Naive thymus-derived CD8-positive, alpha-beta T cell (primary cell): ENCODE measurements around the gene PCGF1. TPM values are rescaled to one million over a fixed set of nuclear protein-coding genes. Genes with fewer than 3 reads are reported as not detected.
"Not testable (repeated sequence)": the region's sequence is repeated elsewhere in the genome, so short reads cannot be mapped to it uniquely, and the experiment has no call there.

ENCODE experiments used
- ATAC-seq, 2 donors: fragments of 150-1000 bp; cut with Tn5 transposase in 1 of 2; sonication (Bioruptor Pico), chemical (Tn5 transposase) in 1 of 2; 1 replicate in 1 of 2; 2 replicates in 1 of 2; pipeline ENCODE4 v1.10.0; 2021; ENCODE audit warnings: mild to moderate bottlenecking in 2 of 2, moderate library complexity in 2 of 2
- POLR2A ChIA-PET: fragments of 350-600 bp; sonication (Branson Sonifier 250); formaldehyde crosslinking; loops from one replicate; lab custom pipeline; 2021; ENCODE audit warnings: antibody characterized with exemption; lab: Charles Lee
- DNase-seq, 10 donors: peaks; one replicate each; pipeline versions ENCODE4 v3.0.0 to v3.0.0-alpha.2; 2020 to 2022
- H3K27ac Mint-ChIP-seq, 10 donors: one replicate each; pipeline ENCODE4 v1.8.0; 2020 to 2022; ENCODE audit warnings: mild to moderate bottlenecking in 10 of 10, mixed read lengths in 10 of 10, moderate library complexity in 4 of 10, inconsistent platforms in 1 of 10
- H3K27me3 Mint-ChIP-seq, 5 donors: one replicate each; pipeline ENCODE4 v1.8.0; 2021 to 2022; ENCODE audit warnings: mixed read lengths in 5 of 5
- H3K36me3 Mint-ChIP-seq, 3 donors: one replicate each; pipeline ENCODE4 v1.8.0; 2020 to 2022; ENCODE audit warnings: mixed read lengths in 3 of 3, mild to moderate bottlenecking in 2 of 3, inconsistent platforms in 1 of 3
- H3K4me1 Mint-ChIP-seq, 4 donors: one replicate each; pipeline ENCODE4 v1.8.0; 2021 to 2022; ENCODE audit warnings: mixed read lengths in 4 of 4
- H3K4me3 Mint-ChIP-seq, 10 donors: one replicate each; pipeline ENCODE4 v1.8.0; 2020 to 2022; ENCODE audit warnings: mild to moderate bottlenecking in 10 of 10, mixed read lengths in 10 of 10, moderate library complexity in 6 of 10, inconsistent platforms in 1 of 10
- H3K9me3 Mint-ChIP-seq, 9 donors: one replicate each; pipeline ENCODE4 v1.8.0; 2020 to 2022; ENCODE audit warnings: mixed read lengths in 9 of 9, mild to moderate bottlenecking in 3 of 9, inconsistent platforms in 1 of 9, moderate library complexity in 1 of 9
- polyA plus RNA-seq, 3 donors: library from polyadenylated mRNA; unstranded; fragments of 300-500 nt; fragmentation: Illumina TruSeq; gene quantifications; one replicate each; pipeline ENCODE4 v1.2.3, GENCODE V29; 2021
- total RNA-seq, 8 experiments: library from RNA in 2 of 8; stranded (reverse) in 2 of 8; gene quantifications; one replicate each; pipeline ENCODE4 v1.2.3 and lab custom pipeline; 2021 to 2026

Gene PCGF1
- total and polyA plus RNA-seq, 5 experiments from 2014 or later, result 6.7 to 34.6 (median 11.8) TPM

DNA sequence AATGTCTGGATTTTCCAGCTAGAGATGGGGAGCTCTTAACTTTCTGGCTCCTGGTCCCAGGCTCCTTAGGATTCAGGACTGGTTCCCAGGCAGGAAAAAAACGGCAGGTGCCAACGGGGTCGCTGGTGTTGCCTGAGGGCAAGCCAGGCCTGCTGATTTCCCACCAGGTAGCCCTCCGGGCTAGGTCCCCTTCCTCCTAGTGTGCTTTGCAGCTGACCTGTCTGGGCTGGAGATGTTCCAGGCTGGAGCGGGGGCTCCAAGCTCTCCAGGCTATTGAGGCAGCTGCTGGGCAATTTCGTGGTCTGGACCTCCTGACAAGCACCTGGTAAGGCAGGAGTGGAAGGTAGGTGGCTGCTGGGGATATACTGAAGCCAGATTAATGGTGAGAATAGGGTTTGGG, 33.0 kb downstream of the PCGF1 start:
- Mint-ChIP-seq H3K27me3 (no peaks in the 10 kb centered on the region), H3K4me1 (peaks cover 21 to 44% (median 33%) of the 10 kb centered on the region in 4 donors), H3K4me3 (peak overlapping the region in 3 of 10 donors; percentile 14 to 48 (median 30)), H3K27ac (peak overlapping the region in 3 of 10 donors; percentile 15 to 52 (median 20)), H3K36me3 (peaks cover 0 to 33% (median 13%) of the 10 kb centered on the region in 3 donors), H3K9me3 (no peaks in the 10 kb centered on the region)
- ATAC-seq, result no peak
- POLR2A ChIA-PET, result interaction anchor here (0.7 to 5.8 kb wide), 5 partner anchors 8 to 111 kb away, joined by 3 to 172 read pairs (median 6); partner anchors contain the start of genes CCDC142, INO80B, MOGS and TTC31
- no peak for DNase-seq

DNA sequence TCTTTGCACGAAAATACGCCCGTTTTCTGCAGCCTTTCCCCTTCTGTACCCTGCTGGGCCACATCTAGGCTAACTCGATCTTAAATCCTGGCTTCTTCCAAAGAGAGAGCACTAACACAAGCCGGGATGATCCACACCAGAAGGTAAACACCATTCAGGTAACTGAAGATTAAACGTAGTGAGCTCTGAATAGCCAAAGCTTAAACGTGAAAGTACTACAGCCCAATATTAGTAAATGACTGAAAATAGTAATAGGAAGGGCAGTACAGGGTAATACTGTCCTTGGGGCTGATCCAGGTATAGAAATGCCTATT, 34.6 kb downstream of the PCGF1 start:
- Mint-ChIP-seq H3K4me3 (peak overlapping the region; percentile 94 to 99 (median 98)), H3K27ac (peak overlapping the region; percentile 98 to 100 (median 99)), H3K4me1 (peaks cover 19 to 41% (median 29%) of the 10 kb centered on the region in 4 donors), H3K9me3 (no peaks in the 10 kb centered on the region), H3K27me3 (no peaks in the 10 kb centered on the region), H3K36me3 (peaks cover 0 to 25% (median 10%) of the 10 kb centered on the region in 3 donors)
- no peak for DNase-seq
- ATAC-seq, result no peak
- POLR2A ChIA-PET, result interaction anchor here (0.6 to 5.8 kb wide), 16 partner anchors 8 to 112 kb away, joined by 3 to 172 read pairs (median 6); partner anchors contain the start of genes AUP1, C2orf81, CCDC142 and HTRA2

DNA sequence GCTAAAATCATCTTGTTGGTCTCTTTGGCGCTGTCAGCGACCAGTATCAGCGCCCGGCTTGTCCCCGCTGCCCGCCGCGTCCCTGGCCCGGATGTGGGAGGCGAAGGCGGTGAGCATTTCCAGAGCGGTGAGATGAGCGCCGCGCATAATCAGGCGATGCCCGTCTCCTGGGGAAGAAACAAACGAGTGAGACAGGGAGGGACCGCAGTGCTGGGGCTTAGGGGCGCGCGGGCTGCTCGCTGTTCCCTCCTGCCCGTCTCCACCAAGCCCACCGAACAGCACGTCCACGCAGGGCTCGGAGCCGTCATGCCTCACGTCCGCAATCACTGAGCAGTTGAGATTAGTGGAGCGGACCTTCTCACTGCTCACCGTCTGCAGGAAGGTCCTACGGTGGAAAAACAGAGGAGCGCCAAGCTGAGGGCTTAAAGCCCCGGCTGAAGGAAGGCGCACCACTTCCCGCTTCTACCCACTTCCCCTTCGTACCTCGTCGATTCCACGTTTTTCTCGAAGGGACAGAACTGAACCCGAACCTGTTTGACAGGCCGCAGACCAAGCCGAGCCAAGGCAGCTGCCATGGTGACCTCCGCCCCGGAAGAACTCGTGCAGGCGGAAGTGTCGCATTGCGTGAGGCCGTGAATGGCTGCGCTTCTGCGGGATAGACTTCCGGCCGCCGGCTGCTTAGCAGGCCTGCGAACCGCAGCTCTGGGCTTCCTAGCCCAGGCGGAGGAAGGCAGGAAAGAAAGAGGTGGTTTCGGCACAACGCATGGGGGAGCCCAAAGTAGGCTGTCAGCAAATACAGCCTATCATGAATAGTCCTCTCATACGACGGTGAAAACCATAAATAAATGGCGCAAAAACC, 35.2 kb downstream of the PCGF1 start, which contains the start of gene MRPL53:
MRPL53 (minus strand) TSS at position 595 of the 859 bp plus-strand sequence; CDS start at position 575, 20 bp downstream.
- no peaks in the 10 kb centered on the region for H3K27me3 Mint-ChIP-seq
- H3K4me3 Mint-ChIP-seq, result peak within 1 kb of the TSS; percentile 94 to 99 (median 98)
- H3K27ac Mint-ChIP-seq, result peak within 1 kb of the TSS; percentile 98 to 100 (median 99)
- no peaks in the 10 kb centered on the region for H3K9me3 Mint-ChIP-seq
- H3K4me1 Mint-ChIP-seq, result peaks cover 16 to 37% (median 27%) of the 10 kb centered on the region in 4 donors
- DNase-seq (peak; percentile 93 to 98 (median 96)), ATAC-seq (peak; percentile 93 to 94)
- H3K36me3 Mint-ChIP-seq, result peaks cover 0 to 21% (median 10%) of the 10 kb centered on the region in 3 donors
- POLR2A ChIA-PET, result interaction anchor here (0.6 to 5.8 kb wide), 16 partner anchors 8 to 113 kb away, joined by 3 to 172 read pairs (median 6); partner anchors contain the start of genes AUP1, C2orf81, CCDC142 and HTRA2

DNA sequence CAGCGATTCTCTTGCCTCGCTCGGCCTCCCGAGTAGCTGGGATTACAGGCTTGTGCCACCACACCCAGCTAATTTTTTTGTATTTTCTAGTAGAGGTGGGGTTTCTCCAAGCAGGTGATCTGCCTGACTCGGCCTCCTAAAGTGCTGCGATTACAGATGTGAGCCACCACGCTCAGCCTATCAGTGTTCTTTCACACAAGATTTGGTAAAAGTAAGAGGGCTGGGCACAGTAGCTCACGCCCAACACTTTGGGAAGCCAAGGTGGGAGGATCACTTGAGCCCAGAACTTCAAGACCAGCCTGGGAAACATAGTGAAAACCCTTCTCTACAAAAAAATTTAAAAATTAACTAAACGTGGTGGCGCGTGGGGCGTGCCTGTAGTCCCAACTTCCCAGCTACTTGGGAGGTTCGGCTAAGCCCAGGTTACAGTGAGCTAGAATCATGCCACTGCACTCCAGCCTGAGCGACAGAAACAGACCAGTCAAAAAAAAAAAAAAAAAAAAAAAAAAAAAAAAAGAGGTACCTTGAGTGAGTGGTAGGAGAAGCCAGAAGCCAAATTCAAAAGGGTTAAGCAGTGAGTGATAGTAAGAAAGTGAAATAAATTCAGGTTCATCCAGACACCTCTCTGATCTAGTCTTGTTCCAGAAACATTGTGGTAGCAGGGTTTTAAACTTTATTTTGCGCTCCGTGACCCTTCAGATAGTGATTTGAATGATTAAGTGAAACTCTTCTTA, 36.0 kb downstream of the PCGF1 start:
- H3K9me3 Mint-ChIP-seq, result no peaks in the 10 kb centered on the region
- ATAC-seq (no peak), DNase-seq (no peak)
- peaks cover 0 to 17% (median 10%) of the 10 kb centered on the region in 3 donors for H3K36me3 Mint-ChIP-seq
- H3K4me3 Mint-ChIP-seq, result peak overlapping the region; percentile 94 to 99 (median 98)
- H3K27ac Mint-ChIP-seq, result peak overlapping the region; percentile 98 to 100 (median 99)
- H3K27me3 Mint-ChIP-seq, result no peaks in the 10 kb centered on the region
- POLR2A ChIA-PET, result interaction anchor here (0.6 to 5.8 kb wide), 10 partner anchors 7 to 83 kb away, joined by 3 to 172 read pairs (median 7); partner anchors contain the start of genes C2orf81, CCDC142, INO80B and TTC31
- peaks cover 16 to 36% (median 26%) of the 10 kb centered on the region in 4 donors for H3K4me1 Mint-ChIP-seq

DNA sequence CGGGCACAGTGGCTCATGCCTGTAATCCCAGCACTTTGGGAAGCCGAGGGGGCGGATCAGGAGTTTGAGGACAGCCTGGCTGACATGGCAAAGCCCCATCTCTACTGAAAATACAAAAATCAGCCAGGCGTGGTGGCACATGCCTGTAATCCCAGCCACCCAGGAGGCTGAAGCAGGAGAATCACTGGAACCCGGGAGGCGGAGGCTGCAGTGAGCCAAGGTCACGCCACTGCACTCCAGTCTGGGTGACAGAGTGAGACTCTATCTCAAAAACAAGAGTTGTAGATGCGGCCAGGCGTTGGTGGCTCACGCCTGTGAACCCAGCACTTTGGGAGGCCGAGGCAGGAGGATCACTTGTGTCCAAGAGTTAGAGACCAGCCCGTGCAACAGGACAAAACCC, 36.8 kb downstream of the PCGF1 start:
- Mint-ChIP-seq H3K4me1 (peaks cover 16 to 40% (median 31%) of the 10 kb centered on the region in 4 donors), H3K27ac (peak overlapping the region in 9 of 10 donors; percentile 67 to 90 (median 83)), H3K36me3 (peaks cover 0 to 13% (median 10%) of the 10 kb centered on the region in 3 donors), H3K4me3 (peak overlapping the region in 9 of 10 donors; percentile 36 to 73 (median 60))
- DNase-seq, H3K27me3 Mint-ChIP-seq, H3K9me3 Mint-ChIP-seq, ATAC-seq: not testable (repeated sequence)
- POLR2A ChIA-PET, result interaction anchor here (0.6 to 5.8 kb wide), 5 partner anchors 11 to 80 kb away, joined by 3 to 172 read pairs (median 4); partner anchors contain the start of genes CCDC142, INO80B, TTC31 and WBP1

DNA sequence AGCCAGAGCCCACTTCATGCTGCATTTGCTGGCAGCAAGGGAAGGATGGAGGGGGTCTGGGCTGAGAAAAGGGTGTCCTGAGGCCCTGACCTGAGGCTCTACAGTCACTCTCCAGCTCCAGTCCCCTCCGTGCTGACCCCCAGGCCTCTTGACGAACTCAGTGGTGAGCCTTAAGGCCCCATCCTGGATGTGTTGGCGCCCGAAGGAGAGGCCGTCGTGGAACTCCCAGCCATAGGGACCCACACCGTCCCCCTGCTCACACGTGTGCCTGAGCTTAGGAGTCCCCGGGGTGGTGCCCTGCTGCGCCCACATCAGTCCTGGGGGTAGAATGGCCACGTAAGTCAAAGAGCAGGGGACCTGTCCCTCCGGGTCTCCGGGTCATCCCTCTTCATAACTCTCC, 43.1 kb downstream of the PCGF1 start:
- H3K9me3 Mint-ChIP-seq, result no peaks in the 10 kb centered on the region
- peak overlapping the region; percentile 76 to 98 (median 84) for H3K4me3 Mint-ChIP-seq
- no peaks in the 10 kb centered on the region for H3K27me3 Mint-ChIP-seq
- POLR2A ChIA-PET, result interaction anchor here (1.0 to 4.6 kb wide), 8 partner anchors 8 to 286 kb away, joined by 3 to 31 read pairs (median 6); partner anchors contain the start of genes C2orf81, CCDC142, INO80B and MOB1A
- H3K4me1 Mint-ChIP-seq, result peaks cover 12 to 36% (median 33%) of the 10 kb centered on the region in 4 donors
- H3K36me3 Mint-ChIP-seq, result peaks cover 0 to 10% (median 0%) of the 10 kb centered on the region in 3 donors
- no peak for ATAC-seq
- DNase-seq, result no peak
- peak overlapping the region in 9 of 10 donors; percentile 19 to 99 (median 74) for H3K27ac Mint-ChIP-seq

DNA sequence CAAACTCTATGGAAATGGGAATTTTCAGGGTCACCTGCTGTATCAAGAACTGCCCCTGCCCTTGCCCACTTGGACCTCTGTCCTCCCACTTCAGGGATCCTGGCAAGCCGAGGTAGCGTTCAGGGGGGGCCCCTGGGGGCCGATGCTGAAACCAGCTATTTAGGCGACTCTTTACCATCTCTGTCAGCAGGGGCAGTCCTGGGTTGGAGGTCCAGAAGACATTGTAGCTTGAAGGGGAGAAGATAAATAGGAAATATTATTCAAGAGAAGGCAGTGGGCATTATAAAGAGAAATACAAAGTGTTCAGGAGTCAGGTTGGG, 44.7 kb downstream of the PCGF1 start:
- H3K36me3 Mint-ChIP-seq, result peaks cover 0 to 10% (median 0%) of the 10 kb centered on the region in 3 donors
- no peak for ATAC-seq
- peaks cover 14 to 50% (median 48%) of the 10 kb centered on the region in 4 donors for H3K4me1 Mint-ChIP-seq
- POLR2A ChIA-PET, result interaction anchor here (9.8 kb wide), 1 partner anchor 11 kb away, joined by 172 read pairs; the partner anchor contains the start of gene MRPL53
- H3K9me3 Mint-ChIP-seq, result no peaks in the 10 kb centered on the region
- peaks cover 0 to 2% (median 0%) of the 10 kb centered on the region in 5 donors for H3K27me3 Mint-ChIP-seq
- no peak for DNase-seq
- peak overlapping the region in 3 of 10 donors; percentile 34 to 81 (median 77) for H3K27ac Mint-ChIP-seq
- peak overlapping the region in 7 of 10 donors; percentile 10 to 84 (median 76) for H3K4me3 Mint-ChIP-seq

DNA sequence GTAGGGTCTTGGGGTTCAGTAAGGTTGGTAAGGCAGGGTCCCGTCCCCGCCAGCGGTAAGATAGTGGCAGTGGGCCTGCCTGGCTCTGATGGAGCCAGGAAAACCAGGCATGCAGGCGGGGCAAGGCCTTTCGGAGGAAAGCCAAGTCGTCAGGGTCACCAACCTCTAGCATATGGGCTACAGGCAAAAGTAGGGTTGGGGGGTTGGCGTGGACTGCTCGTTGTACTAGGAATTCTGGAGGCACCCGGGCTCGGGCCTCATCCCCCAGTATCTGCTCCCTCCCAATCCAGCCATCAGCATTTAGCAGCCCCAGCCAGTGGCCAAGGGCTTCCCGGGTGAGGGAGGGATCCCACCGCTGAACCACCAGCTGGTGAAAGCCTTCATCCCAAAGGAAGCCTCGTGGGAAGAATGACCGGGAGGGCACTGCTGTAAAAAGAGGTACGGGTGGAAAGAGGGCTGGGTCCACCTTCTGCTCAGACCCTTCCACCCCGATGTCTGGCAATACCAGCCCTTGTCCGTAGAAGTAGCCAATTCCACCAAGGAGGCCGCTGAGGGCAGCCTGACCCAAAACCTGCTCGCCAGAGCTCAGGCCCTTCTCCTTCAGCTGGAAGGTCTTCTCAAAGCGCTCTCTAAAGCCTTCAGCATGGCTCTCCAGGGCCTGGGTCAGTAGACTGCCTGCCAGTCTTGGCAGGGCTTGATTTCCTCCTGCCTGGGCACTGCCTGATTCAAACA, 45.3 kb downstream of the PCGF1 start:
- peaks cover 0 to 10% (median 0%) of the 10 kb centered on the region in 3 donors for H3K36me3 Mint-ChIP-seq
- peak overlapping the region in 3 of 10 donors; percentile 10 to 58 (median 51) for H3K4me3 Mint-ChIP-seq
- POLR2A ChIA-PET, result interaction anchor here (9.8 kb wide), 1 partner anchor 11 kb away, joined by 172 read pairs; the partner anchor contains the start of gene MRPL53
- no peak for DNase-seq
- peak overlapping the region in 2 of 10 donors; percentile 34 to 77 for H3K27ac Mint-ChIP-seq
- H3K9me3 Mint-ChIP-seq, result no peaks in the 10 kb centered on the region
- ATAC-seq, result no peak
- H3K27me3 Mint-ChIP-seq, result peaks cover 0 to 2% (median 0%) of the 10 kb centered on the region in 5 donors
- H3K4me1 Mint-ChIP-seq, result peaks cover 17 to 55% (median 48%) of the 10 kb centered on the region in 4 donors

DNA sequence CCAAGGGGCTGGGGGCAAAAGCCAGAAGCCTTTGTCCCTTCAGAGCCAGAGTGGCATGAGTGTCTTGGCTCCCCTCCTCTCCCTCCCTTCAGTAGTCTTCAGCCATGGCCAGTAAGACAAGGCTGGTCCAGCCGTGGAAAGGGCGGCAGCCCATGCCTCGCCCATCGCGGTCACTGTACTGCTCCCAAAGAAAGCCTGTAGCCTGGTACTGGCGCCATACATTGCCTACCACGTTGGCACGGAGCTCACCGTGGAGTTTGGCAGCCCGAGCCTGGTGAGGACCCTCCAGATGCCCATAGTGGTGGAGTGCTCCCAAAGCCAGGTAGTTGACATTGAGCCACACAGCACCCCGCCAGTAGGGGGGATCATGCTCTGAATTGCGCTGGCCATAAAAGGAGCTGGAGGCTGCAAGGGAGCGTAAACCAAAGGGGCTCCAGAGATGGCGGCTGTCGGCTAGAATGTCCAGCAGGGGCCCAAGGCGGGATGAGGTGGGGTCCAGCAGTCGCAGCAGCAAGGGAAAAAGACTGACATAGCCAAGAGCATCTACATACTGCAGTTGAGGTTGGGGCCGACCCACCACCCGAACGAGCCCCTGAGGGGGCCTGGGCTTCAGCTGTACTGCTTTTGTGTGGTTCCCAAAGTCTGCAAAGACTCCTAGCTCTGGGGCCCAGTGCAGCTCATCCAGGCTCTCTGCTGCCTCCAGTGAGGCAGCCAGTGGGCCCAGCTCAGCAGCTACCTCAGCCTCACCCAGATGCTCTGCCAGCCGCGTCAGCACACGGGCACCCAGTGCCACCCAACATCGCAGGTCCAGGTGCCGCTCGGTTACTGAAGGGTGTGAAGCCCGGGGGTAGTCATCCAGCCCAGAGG, 46.1 kb downstream of the PCGF1 start:
- DNase-seq (no peak), ATAC-seq (no peak)
- Mint-ChIP-seq H3K4me3 (peak overlapping the region in 3 of 10 donors; percentile 24 to 66 (median 58)), H3K27me3 (peaks cover 0 to 2% (median 0%) of the 10 kb centered on the region in 5 donors), H3K27ac (peak overlapping the region in 3 of 10 donors; percentile 22 to 56 (median 32)), H3K4me1 (peaks cover 25 to 63% (median 56%) of the 10 kb centered on the region in 4 donors), H3K9me3 (no peaks in the 10 kb centered on the region), H3K36me3 (peaks cover 0 to 10% (median 0%) of the 10 kb centered on the region in 3 donors)
- POLR2A ChIA-PET, result interaction anchor here (1.3 to 9.8 kb wide), 2 partner anchors 12 to 21 kb away, joined by 3 to 172 read pairs; partner anchors contain the start of gene MRPL53

DNA sequence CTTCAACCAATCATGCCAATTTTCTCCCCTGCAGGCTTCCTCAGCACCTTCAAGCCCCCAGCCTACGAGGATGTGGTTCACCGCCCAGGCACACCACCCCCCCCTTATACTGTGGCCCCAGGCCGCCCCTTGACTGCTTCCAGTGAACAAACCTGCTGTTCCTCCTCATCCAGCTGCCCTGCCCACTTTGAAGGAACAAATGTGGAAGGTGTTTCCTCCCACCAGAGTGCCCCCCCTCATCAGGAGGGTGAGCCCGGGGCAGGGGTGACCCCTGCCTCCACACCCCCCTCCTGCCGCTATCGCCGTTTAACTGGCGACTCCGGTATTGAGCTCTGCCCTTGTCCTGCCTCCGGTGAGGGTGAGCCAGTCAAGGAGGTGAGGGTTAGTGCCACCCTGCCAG, 47.3 kb downstream of the PCGF1 start:
- peak overlapping the region; percentile 22 to 100 (median 96) for H3K4me3 Mint-ChIP-seq
- H3K9me3 Mint-ChIP-seq, H3K27me3 Mint-ChIP-seq, ATAC-seq, DNase-seq: not testable (repeated sequence)
- peak overlapping the region in 6 of 10 donors; percentile 22 to 74 (median 62) for H3K27ac Mint-ChIP-seq
- H3K4me1 Mint-ChIP-seq, result peaks cover 32 to 66% (median 59%) of the 10 kb centered on the region in 4 donors
- POLR2A ChIA-PET, result interaction anchor here (1.3 to 9.8 kb wide), 4 partner anchors 8 to 71 kb away, joined by 3 to 172 read pairs (median 58); partner anchors contain the start of genes AUP1, HTRA2 and MRPL53
- peaks cover 0 to 18% (median 0%) of the 10 kb centered on the region in 3 donors for H3K36me3 Mint-ChIP-seq
